GM19372 (cell line): ENCODE data around the gene IQCB1.
"Not testable (repeated sequence)": the region's sequence is repeated elsewhere in the genome, so short reads cannot be mapped to it uniquely, and the experiment has no call there.

ENCODE experiments used
- ATAC-seq: cut with Tn5 transposase; IDR thresholded peaks from one replicate; pipeline ENCODE4 v1.9.1; 2021; ENCODE audit warnings: mild to moderate bottlenecking, low read depth, moderate library complexity; ENCODE audit not compliant: unreplicated experiment

IQCB1 gene

GRCh38 chr3:121834671-121835464 is at the start of gene IQCB1, which contains the start of gene EAF2:
Gene IQCB1, minus strand, starts transcription at chr3:121835060. Its CDS starts 6,100 bp downstream, at chr3:121828960.
Gene EAF2, plus strand, starts transcription at chr3:121835209. Its CDS starts 77 bp downstream, at chr3:121835286.
- peak; percentile 97 for ATAC-seq

GRCh38 chr3:121883507-121883906 is 48.6 kb upstream of the IQCB1 start:
- no peak for ATAC-seq

- ATAC-seq, result no peak
Observed at GRCh38 chr3:121878411-121878810, 43.6 kb upstream of the IQCB1 start.

- no peak for ATAC-seq
Observed at GRCh38 chr3:121871430-121871829, 36.6 kb upstream of the IQCB1 start.

GRCh38 chr3:121870717-121871116 is 35.9 kb upstream of the IQCB1 start:
- ATAC-seq, result no peak

GRCh38 chr3:121869736-121870135 is 34.9 kb upstream of the IQCB1 start:
- no peak for ATAC-seq

GRCh38 chr3:121863801-121864200 is 28.9 kb upstream of the IQCB1 start:
- ATAC-seq, result no peak

- ATAC-seq, result not testable (repeated sequence)
Observed at GRCh38 chr3:121863247-121863646, 28.4 kb upstream of the IQCB1 start.

GRCh38 chr3:121857778-121858177 is 22.9 kb upstream of the IQCB1 start:
- not testable (repeated sequence) for ATAC-seq

GRCh38 chr3:121855555-121855954 is 20.7 kb upstream of the IQCB1 start:
- ATAC-seq, result no peak

GRCh38 chr3:121852256-121852655 is 17.4 kb upstream of the IQCB1 start:
- ATAC-seq, result no peak

GRCh38 chr3:121844892-121845291 is 10.0 kb upstream of the IQCB1 start:
- ATAC-seq, result no peak

GRCh38 chr3:121839962-121840361 is 5.1 kb upstream of the IQCB1 start:
- ATAC-seq, result no peak

- ATAC-seq, result no peak
Observed at GRCh38 chr3:121836481-121836880, 1.6 kb upstream of the IQCB1 start.

- ATAC-seq, result no peak
Observed at GRCh38 chr3:121836064-121836463, 1.2 kb upstream of the IQCB1 start.

- ATAC-seq, result peak; percentile 7
Observed at GRCh38 chr3:121835465-121835801, 573 bp upstream of the IQCB1 start.

- ATAC-seq, result no peak
Observed at GRCh38 chr3:121834157-121834670, 646 bp downstream of the IQCB1 start.

GRCh38 chr3:121822973-121823372 is 11.9 kb downstream of the IQCB1 start:
- ATAC-seq, result no peak

GRCh38 chr3:121821421-121822199 is 13.2 kb downstream of the IQCB1 start:
- ATAC-seq, result no peak

- ATAC-seq, result no peak
Observed at GRCh38 chr3:121819236-121819635, 15.6 kb downstream of the IQCB1 start.

- ATAC-seq, result no peak
Observed at GRCh38 chr3:121818578-121818977, 16.3 kb downstream of the IQCB1 start.
